ENCODE data around the gene MNAT1. TPM values are rescaled to one million over a fixed set of nuclear protein-coding genes. Genes with fewer than 3 reads are reported as not detected.

Gene MNAT1
- total and polyA plus RNA-seq, 9 of the 15 experiments (the other 6 are each of a cell fraction or from before 2014, with no cell fraction given) = 37.8 to 83.3 (median 60.4) TPM

DNA sequence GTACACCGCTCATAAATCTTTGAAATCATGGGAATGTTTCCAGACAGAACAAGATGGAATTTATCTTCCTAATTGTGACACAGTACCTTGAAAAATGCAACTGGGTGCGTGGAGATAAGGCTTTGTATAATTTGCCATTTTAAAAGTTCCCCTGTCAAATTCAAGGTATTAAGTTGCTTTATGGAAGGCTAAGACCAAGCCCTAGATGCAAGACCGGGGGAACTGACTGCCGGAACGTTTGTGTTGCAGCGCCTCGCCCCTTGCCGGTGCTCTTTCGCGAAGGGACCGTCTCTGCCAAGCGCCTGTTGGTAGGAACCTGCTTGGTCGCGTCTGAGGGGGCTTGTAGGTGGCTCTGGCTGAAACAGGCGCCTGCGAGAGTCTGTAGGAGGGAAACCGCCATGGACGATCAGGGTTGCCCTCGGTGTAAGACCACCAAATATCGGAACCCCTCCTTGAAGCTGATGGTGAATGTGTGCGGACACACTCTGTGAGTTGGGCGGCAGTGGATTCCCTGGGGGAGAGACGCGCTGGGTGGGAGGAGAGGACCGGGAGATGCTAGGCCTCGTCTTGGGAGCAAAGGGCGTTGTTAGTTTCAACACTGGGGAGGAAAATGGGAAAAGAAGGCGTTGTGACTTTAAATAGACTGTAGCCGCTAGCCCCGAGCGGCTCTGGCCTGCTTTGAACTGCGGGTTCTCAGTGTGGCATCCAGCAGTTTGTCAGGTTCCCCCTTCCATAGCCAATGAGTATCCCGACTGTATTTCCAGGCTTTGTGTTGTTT is at the start of gene MNAT1 (continued):
- TF ChIP-seq, protein P1, sequence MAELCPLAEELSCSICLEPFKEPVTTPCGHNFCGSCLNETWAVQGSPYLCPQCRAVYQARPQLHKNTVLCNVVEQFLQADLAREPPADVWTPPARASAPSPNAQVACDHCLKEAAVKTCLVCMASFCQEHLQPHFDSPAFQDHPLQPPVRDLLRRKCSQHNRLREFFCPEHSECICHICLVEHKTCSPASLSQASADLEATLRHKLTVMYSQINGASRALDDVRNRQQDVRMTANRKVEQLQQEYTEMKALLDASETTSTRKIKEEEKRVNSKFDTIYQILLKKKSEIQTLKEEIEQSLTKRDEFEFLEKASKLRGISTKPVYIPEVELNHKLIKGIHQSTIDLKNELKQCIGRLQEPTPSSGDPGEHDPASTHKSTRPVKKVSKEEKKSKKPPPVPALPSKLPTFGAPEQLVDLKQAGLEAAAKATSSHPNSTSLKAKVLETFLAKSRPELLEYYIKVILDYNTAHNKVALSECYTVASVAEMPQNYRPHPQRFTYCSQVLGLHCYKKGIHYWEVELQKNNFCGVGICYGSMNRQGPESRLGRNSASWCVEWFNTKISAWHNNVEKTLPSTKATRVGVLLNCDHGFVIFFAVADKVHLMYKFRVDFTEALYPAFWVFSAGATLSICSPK (IDR thresholded peaks at IDR 0.05; ENCODE audit: borderline replicate concordance) = no peak
- TF ChIP-seq FOXK2 (conservative IDR thresholded peaks at IDR 0.05 in 1 of 2, IDR thresholded peaks at IDR 0.05 in 1 of 2; ENCODE audit: low read depth in 2 of 2) (peak in 1 of 2 experiments; percentile 46; a peak in 1 of 4 replicates), ZNF354B (CRISPR knock-in tag; IDR thresholded peaks at IDR 0.05) (no peak), RNF2 (IDR thresholded peaks at IDR 0.05) (peak; percentile 65; the same call in 1 of the 2 replicates), ZNF778 (CRISPR knock-in tag; IDR thresholded peaks at IDR 0.05) (no peak), ZNF143 (CRISPR knock-in tag; IDR thresholded peaks at IDR 0.05) (no peak), RHOXF2B (CRISPR knock-in tag; conservative IDR thresholded peaks at IDR 0.05) (no peak), SP2 (IDR thresholded peaks at IDR 0.05; ENCODE audit: extremely low read depth, low read depth, low read length, poor library complexity, severe bottlenecking) (no peak), EP400 (IDR thresholded peaks at IDR 0.05) (peak; percentile 62), GATAD2A (IDR thresholded peaks at IDR 0.05) (no peak), ZFX (CRISPR knock-in tag; IDR thresholded peaks at IDR 0.05) (peak; percentile 73), CBX1 (IDR thresholded peaks at IDR 0.05; ENCODE audit: low read depth) (peak; percentile 59; the same call in 1 of the 2 replicates), ETV5 (CRISPR knock-in tag; IDR thresholded peaks at IDR 0.05; ENCODE audit: low read depth) (no peak), CHD1 (IDR thresholded peaks at IDR 0.05; ENCODE audit: low read length) (peak; percentile 6), PCBP1 (IDR thresholded peaks at IDR 0.05; ENCODE audit: low read depth, low read length, poor library complexity, severe bottlenecking) (no peak), CAMTA2 (CRISPR knock-in tag; conservative IDR thresholded peaks at IDR 0.05) (no peak), TAF9B (IDR thresholded peaks at IDR 0.05; ENCODE audit: partially characterized antibody) (peak; percentile 99), GABPA (tag; conservative IDR thresholded peaks at IDR 0.05; ENCODE audit: low read depth) (peak; percentile 82), OTX1 (CRISPR knock-in tag; IDR thresholded peaks at IDR 0.05) (no peak)
- TF ChIP-seq, protein P2, sequence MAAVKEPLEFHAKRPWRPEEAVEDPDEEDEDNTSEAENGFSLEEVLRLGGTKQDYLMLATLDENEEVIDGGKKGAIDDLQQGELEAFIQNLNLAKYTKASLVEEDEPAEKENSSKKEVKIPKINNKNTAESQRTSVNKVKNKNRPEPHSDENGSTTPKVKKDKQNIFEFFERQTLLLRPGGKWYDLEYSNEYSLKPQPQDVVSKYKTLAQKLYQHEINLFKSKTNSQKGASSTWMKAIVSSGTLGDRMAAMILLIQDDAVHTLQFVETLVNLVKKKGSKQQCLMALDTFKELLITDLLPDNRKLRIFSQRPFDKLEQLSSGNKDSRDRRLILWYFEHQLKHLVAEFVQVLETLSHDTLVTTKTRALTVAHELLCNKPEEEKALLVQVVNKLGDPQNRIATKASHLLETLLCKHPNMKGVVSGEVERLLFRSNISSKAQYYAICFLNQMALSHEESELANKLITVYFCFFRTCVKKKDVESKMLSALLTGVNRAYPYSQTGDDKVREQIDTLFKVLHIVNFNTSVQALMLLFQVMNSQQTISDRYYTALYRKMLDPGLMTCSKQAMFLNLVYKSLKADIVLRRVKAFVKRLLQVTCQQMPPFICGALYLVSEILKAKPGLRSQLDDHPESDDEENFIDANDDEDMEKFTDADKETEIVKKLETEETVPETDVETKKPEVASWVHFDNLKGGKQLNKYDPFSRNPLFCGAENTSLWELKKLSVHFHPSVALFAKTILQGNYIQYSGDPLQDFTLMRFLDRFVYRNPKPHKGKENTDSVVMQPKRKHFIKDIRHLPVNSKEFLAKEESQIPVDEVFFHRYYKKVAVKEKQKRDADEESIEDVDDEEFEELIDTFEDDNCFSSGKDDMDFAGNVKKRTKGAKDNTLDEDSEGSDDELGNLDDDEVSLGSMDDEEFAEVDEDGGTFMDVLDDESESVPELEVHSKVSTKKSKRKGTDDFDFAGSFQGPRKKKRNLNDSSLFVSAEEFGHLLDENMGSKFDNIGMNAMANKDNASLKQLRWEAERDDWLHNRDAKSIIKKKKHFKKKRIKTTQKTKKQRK (IDR thresholded peaks at IDR 0.05; ENCODE audit: borderline replicate concordance, low read depth, low read length) = no peak
- TF ChIP-seq, protein P3, sequence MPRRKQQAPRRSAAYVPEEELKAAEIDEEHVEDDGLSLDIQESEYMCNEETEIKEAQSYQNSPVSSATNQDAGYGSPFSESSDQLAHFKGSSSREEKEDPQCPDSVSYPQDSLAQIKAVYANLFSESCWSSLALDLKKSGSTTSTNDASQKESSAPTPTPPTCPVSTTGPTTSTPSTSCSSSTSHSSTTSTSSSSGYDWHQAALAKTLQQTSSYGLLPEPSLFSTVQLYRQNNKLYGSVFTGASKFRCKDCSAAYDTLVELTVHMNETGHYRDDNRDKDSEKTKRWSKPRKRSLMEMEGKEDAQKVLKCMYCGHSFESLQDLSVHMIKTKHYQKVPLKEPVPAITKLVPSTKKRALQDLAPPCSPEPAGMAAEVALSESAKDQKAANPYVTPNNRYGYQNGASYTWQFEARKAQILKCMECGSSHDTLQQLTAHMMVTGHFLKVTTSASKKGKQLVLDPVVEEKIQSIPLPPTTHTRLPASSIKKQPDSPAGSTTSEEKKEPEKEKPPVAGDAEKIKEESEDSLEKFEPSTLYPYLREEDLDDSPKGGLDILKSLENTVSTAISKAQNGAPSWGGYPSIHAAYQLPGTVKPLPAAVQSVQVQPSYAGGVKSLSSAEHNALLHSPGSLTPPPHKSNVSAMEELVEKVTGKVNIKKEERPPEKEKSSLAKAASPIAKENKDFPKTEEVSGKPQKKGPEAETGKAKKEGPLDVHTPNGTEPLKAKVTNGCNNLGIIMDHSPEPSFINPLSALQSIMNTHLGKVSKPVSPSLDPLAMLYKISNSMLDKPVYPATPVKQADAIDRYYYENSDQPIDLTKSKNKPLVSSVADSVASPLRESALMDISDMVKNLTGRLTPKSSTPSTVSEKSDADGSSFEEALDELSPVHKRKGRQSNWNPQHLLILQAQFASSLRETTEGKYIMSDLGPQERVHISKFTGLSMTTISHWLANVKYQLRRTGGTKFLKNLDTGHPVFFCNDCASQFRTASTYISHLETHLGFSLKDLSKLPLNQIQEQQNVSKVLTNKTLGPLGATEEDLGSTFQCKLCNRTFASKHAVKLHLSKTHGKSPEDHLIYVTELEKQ (CRISPR knock-in tag; IDR thresholded peaks at IDR 0.05) = no peak

All from K562 (cell line).